LNCaP clone FGC (cell line): ENCODE data around the gene WHRN.

Experiments used
- DNase-seq: peaks from one replicate; pipeline ENCODE4 v3.0.0-alpha.2; 2011; ENCODE audit warnings: low read depth
- H3K4me3 ChIP-seq: 2 replicates; pipeline ENCODE4 v1.5.1; 2011; ENCODE audit warnings: mild to moderate bottlenecking, low read depth, low read length, control low read depth
- CTCF ChIP-seq: IDR thresholded peaks from 2 replicates; pipeline ENCODE4 v1.5.1; 2012; ENCODE audit warnings: mild to moderate bottlenecking; ENCODE audit not compliant: control insufficient read depth, insufficient read depth; ENCODE audit errors: extremely low read depth

Gene WHRN

DNA sequence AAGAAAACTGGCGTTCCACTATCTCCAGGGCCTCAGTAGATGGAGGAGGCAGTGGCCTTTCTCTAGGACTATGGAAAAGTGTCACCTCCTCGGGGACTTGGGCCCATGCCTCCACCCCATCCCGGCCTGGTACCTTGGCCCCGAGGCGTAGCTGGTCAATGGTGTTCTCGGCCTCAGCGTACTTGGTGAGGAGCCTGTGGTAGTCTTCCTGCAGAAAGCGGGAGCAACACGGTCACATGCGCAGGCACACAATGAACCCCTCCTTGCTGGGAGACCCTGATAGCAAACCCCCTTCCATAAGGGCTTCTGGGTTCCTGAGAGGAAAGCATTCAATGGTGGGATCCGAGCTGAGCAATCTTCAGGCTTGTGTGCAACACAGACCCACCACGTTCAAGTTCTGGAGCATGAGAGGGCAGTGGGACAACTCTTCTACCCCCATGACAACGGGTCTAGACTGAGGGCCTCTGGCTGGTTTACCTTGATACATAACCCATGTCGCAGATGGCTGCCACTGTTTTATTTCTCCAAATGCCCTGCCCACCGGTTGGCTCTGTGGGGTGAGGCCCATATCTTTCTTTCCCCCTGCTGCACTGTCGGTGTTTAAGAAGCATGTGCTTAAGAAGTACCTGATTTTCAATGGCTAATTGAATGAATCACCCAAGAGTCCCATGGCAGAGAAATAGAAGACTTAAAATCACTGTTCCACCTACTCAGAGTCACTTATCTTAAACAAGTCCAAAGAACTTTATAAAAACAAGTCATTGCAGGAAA is 131.1 kb downstream of the WHRN start:
- TF ChIP-seq CTCF: no peak
- no peak overlapping the region for H3K4me3 ChIP-seq
- DNase-seq: no peak

GRCh38 chr9:114372921-114373448 is 132.3 kb downstream of the WHRN start:
- H3K4me3 ChIP-seq: no peak overlapping the region
- TF ChIP-seq CTCF: no peak
- no peak for DNase-seq

GRCh38 chr9:114371973-114372917 is 133.0 kb downstream of the WHRN start:
- TF ChIP-seq CTCF: no peak
- H3K4me3 ChIP-seq: no peak overlapping the region
- DNase-seq: no peak

GRCh38 chr9:114371343-114371944 is 133.8 kb downstream of the WHRN start:
- DNase-seq: no peak
- TF ChIP-seq CTCF: no peak
- no peak overlapping the region for H3K4me3 ChIP-seq

- TF ChIP-seq CTCF: no peak
- DNase-seq: no peak
- no peak overlapping the region for H3K4me3 ChIP-seq
Observed at GRCh38 chr9:114370968-114371320, 134.3 kb downstream of the WHRN start.

DNA sequence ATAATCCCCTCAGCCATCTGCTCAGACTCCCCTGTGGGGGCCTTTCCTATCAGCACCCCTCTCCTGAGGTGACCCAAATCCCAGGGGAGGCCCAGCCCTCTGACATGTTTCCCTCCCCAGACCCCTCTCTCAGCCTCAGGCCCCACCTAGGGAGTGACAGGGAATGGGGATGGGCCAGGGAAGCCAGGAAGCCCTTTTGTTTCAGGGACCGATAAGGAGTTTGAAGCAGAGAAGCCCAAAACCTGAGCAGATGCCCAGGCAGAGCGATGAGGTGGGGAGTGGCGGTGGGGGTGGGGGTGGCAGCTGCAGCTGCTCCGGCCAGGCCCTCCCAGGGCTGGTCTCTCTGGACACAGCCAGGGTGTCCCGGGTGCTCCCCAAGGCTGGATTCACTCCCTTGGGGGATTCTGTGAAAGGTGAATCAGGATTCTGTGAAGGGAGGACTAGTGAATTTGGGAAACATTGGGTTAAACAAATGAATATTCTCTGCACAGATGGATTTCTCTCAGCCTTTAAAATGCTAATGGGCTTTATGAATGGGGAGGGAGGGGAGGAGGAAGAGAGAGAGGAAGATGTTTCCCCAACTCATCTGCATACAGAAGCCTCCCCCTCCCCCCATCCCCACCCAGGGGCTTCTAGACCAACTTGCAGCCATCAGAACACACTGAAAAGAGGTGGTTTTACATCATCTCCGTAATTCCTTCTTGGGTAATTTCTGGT is 134.9 kb downstream of the WHRN start:
- no peak overlapping the region for H3K4me3 ChIP-seq
- DNase-seq: no peak
- no peak for TF ChIP-seq CTCF
